AG09309 (cell line): ENCODE data around the gene ZNF664.

Experiments used
- DNase-seq: peaks from one replicate; pipeline ENCODE4 v3.0.0-alpha.2; 2010; ENCODE audit warnings: low read depth
- H3K4me3 ChIP-seq: 2 replicates; pipeline ENCODE4 v1.5.1; 2011; ENCODE audit warnings: mild to moderate bottlenecking, low read depth, low read length, moderate library complexity; ENCODE audit not compliant: control insufficient read depth
- TF ChIP-seq, protein P1 (sequence below): IDR thresholded peaks from 2 replicates; pipeline ENCODE4 v1.5.1; 2011; ENCODE audit warnings: mild to moderate bottlenecking, low read depth, low read length, inconsistent platforms; ENCODE audit not compliant: insufficient read depth, control insufficient read depth; ENCODE audit errors: missing control alignments

The ZNF664 gene

DNA sequence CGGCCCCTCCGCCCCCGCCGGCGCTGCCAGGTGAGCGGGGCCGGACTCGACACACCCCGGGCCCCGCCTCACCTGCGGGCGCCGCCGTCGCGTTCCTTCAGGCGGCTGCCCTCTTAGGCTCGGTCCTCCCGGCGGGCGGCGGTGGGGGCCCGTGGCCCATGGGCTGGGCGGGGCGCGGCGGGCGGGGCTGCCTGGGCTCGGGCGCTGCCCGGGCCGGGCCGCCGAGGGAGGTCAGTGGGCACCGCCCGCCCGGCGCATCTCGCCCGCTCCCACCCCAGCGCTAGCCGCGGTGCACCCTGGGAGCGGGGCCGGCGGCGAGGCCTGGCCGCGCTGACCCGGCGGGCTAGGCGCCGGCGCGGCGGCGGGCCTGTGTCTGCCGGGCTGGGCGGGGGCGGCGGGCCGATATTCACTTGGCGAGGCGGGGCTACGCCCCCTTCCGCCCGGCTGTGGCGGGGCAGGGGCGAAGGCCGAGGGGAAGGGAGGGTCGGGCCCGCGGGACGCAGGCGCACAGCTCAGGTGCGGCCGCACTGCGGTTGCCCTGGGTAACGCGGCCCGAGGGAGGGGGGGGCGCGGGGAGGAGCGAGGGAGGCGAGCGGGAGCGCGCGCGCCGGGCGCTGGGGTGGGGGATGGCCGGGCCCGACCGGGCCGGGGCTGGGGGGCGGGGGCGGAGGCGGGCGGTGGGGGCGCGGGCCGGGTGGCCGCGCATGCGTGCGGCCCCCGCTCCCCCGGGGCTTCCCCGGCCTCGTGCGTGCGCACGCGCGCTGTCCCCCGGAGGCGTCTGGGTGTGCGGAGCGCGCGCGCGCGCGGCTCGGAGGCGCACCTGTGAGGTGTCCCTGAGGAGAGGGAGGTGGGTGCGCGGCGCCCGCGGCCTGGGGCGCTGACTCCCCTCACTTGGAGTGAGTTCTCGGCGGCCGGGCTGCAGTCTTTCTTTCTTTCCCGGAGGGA lies at the start of gene ZNF664, which contains the start of gene CCDC92:
ZNF664 (plus strand) TSS at position 759 of the 945 bp plus-strand sequence. CDS start 38,930 bp downstream, outside the sequence.
CCDC92 (minus strand) TSS at position 375 of the 945 bp plus-strand sequence. CDS start 28,526 bp downstream, outside the sequence.
- peak within 1 kb of the TSS; percentile 75 for H3K4me3 ChIP-seq
- DNase-seq: peak; percentile 55
- TF ChIP-seq, protein P1, sequence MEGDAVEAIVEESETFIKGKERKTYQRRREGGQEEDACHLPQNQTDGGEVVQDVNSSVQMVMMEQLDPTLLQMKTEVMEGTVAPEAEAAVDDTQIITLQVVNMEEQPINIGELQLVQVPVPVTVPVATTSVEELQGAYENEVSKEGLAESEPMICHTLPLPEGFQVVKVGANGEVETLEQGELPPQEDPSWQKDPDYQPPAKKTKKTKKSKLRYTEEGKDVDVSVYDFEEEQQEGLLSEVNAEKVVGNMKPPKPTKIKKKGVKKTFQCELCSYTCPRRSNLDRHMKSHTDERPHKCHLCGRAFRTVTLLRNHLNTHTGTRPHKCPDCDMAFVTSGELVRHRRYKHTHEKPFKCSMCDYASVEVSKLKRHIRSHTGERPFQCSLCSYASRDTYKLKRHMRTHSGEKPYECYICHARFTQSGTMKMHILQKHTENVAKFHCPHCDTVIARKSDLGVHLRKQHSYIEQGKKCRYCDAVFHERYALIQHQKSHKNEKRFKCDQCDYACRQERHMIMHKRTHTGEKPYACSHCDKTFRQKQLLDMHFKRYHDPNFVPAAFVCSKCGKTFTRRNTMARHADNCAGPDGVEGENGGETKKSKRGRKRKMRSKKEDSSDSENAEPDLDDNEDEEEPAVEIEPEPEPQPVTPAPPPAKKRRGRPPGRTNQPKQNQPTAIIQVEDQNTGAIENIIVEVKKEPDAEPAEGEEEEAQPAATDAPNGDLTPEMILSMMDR: no peak

DNA sequence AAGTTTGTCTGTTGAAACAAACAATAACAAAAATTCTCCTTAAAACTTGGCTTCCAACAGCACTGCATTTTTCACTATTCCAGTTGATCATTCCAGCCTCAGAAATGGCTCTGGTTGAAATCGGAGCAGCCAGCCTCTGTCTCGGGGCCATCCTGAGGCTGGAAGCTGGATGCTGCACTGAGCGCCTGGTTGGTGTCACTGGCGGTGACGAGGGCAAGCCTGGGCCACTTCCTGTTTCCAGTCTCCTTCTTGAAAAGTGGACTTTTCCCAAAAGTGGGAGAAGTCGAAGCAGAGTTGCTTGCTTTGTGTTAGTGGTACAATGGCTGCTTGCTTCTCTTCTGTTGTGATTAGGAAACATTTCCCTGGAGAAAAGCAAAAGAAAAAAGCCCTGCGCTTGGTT lies 49.1 kb upstream of the ZNF664 start:
- TF ChIP-seq, protein P1: no peak
- no peak overlapping the region for H3K4me3 ChIP-seq
- no peak for DNase-seq

DNA sequence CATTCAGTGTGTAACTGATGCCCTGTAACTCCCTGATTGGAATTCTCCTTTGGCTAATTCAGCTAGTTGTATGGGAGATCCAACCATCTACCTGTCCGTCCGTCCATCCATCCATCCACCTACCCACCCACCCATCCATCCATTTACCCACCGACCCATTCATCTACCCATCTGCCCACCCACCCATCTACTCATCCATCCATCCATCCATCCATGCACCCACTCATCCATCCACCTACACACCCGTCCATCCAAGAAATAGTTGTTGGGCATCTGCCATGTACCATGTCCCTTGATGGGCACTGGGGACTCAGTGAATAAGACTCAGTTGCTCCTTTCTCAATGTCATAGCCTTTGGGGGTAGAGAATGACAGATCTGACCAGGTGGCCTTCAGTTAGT lies 48.5 kb upstream of the ZNF664 start:
- DNase-seq: no peak
- TF ChIP-seq, protein P1: no peak
- H3K4me3 ChIP-seq: no peak overlapping the region

DNA sequence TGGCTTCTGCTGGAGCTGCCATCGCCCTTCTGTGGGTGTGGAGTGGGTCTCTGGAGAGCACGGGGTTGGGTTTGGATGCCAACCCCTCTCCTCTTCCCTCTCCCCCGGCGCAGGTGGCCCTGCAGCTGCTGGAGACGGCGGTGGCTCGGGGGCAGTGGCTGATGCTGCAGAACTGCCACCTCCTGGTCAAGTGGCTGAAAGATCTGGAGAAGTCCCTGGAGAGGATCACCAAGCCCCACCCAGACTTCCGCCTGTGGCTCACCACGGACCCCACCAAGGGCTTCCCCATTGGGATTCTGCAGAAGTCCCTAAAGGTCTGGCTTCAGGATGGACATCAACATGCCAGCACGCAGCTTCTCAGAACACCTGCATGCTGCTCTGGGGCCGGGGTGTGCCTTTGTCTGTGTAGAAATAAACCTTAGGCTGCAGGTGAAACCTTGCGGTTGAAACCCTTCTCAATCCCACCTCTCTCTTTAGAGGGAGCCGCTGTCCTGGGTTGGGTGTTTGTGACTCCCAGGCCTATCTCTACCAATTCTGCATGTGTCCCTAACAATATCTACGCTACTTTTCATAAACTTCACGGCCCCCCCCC lies 44.6 kb upstream of the ZNF664 start:
- no peak overlapping the region for H3K4me3 ChIP-seq
- no peak for DNase-seq
- TF ChIP-seq, protein P1: no peak

DNA sequence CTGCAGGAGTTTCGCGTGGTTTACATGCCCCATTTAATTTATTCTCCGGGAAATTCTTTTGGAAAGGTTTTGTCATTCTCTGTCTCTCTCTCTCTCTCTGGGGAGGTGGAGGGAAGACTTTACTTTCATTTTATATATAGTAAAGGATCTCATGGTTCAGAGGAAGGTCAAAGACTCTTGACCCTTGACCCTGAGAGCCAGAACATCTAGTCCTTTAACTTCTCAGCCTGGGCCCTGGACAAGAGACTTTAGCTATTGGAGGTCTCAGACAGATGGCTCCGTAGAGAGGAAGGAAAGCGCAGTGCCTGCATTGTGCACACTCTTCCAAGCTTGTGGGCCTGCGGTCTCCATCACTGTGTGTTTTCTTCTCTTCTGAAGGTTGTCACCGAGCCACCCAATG lies 44.1 kb upstream of the ZNF664 start:
- no peak overlapping the region for H3K4me3 ChIP-seq
- TF ChIP-seq, protein P1: no peak
- DNase-seq: no peak

DNA sequence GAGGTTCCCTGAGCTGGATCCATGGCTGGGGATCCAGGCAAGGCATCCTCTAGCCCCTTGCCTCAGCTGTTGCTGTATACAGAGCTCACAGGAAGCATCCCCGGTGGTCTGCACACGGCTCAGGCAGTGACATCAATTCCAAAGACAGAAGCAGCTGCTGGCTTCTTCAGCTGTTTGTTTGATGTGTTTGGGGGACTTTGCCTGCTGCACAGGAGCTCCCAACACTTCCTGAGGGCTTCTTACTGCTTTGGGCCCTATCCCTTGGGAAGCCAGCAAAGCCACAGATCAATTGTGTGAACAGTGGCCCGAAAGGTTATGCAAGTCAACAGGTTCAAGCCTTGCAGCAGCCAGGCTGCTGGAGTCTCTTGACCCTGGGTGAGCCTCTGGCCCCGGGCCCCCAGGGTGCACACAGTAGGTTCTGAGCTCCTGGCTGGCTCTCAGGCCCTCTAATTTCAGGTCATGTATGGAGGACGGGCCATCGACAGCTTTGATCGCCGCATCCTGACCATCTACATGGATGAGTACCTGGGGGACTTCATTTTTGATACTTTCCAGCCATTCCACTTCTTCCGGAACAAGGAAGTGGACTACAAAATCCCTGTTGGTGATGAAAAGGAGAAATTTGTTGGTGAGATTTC lies 43.0 kb upstream of the ZNF664 start:
- no peak overlapping the region for H3K4me3 ChIP-seq
- no peak for DNase-seq
- TF ChIP-seq, protein P1: no peak
